ENCODE measurements around the gene MMP25. TPM values are rescaled to one million over a fixed set of nuclear protein-coding genes. Genes with fewer than 3 reads are reported as not detected.

The MMP25 gene
- total and polyA plus RNA-seq, 2 donors (not counting 1 experiment from before 2014, with no cell fraction given): 0.12 to 0.22 TPM

DNA sequence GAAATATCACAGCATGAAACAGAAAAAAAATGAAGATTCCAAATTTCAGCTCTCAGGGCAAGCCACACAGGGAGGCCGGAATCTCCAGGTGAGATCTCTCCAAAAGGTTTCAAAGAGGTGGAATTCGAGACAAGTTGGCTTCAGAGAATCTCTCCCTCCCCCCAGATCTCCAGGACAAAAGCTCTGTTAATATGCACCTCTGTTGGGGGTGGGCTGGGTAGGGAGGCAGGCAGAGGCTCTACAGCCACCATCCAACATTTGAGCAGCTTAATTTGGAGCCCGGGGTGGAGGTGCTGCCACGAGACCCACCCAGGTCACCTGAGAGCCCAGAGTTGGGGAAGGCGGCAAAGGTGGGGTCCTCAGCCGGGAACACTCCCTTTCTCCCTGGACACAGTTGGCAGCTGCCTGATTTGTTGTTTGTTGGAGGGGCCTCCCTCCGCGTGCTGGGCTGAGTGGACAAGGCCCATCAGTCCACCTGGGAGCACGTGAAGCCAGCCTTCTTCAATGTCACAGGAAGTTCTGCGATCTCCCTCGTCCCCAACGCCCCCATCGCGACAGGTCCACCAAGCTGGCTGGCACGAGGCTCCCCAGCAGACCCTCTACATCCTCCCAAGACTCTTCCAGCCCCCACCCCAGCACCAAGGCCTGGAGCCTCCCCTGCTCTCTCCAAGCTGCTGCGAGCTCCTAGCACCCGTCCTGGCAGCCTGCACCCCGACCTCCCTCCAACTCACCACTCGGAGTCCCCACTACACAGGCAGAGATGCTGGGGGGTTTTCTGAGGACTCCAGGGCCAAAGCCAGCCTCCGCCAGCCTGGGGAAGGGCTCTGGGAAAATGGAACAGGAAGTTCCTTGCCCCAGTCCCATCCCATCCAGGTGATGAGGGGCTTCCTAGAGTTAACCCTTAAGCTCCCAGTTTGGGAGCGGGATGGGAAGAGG, 52.4 kb downstream of the MMP25 start, which contains the start of gene ZSCAN10:
TSS of gene ZSCAN10 (minus strand) at position 836 of the 936 bp plus-strand sequence. CDS start 6,357 bp downstream, outside the sequence.
- peaks cover 36% of the 10 kb centered on the region for H3K4me1 Mint-ChIP-seq

More for the DNA sequence above, 52.4 kb downstream of the MMP25 start, which contains the start of gene ZSCAN10:
- ChIA-PET CTCF (interaction anchor here (1.1 to 12.2 kb wide), 7 partner anchors 8 to 67 kb away, joined by 3 to 238 read pairs (median 8); partner anchors contain the start of gene ZNF213), POLR2A (interaction anchor here (0.5 to 0.7 kb wide), 3 partner anchors 35 to 1467 kb away, joined by 4 to 6 read pairs (median 6); no protein-coding TSS in a partner anchor)
- Histone ChIP-seq H4K20me1 (ENCODE audit: control insufficient read depth, insufficient read depth, low read length, poor library complexity, severe bottlenecking) (no peaks in the 10 kb centered on the region), H3K27ac (ENCODE audit: low read length in 2 of 2) (no peak within 1 kb of the TSS), H3K9ac (ENCODE audit: low read length) (peak within 1 kb of the TSS; percentile 1), H3K27me3 (replicated peaks in 1 of 4; ENCODE audit: control extremely low read depth in 1 of 4, control insufficient read depth in 3 of 4, insufficient read depth in 4 of 4, low read length in 3 of 4) (no peaks in the 10 kb centered on the region), H3K4me2 (replicated peaks; ENCODE audit: low read depth, low read length, poor library complexity, severe bottlenecking) (peak within 1 kb of the TSS; percentile 63), H2AFZ (ENCODE audit: insufficient read depth, low read depth, low read length, poor library complexity, severe bottlenecking) (peak within 1 kb of the TSS; percentile 69), H3K79me2 (ENCODE audit: control insufficient read depth, insufficient read depth, low read length) (no peaks in the 10 kb centered on the region), H3K4me1 (ENCODE audit: control insufficient read depth in 2 of 2, insufficient read depth in 2 of 2, low read length in 2 of 2) (peaks cover 25 to 40% of the 10 kb centered on the region in 2 donors), H3K4me3 (ENCODE audit: control extremely low read depth in 1 of 5, extremely low read depth in 1 of 5, insufficient read depth in 1 of 5, low read depth in 2 of 5, low read length in 4 of 5) (peak within 1 kb of the TSS in 4 of 5 experiments; percentile 26 to 48 (median 36)), H3K9me3 (ENCODE audit: control extremely low read depth in 1 of 3, control insufficient read depth in 2 of 3, insufficient read depth in 1 of 3, low read length in 2 of 3) (peaks cover 0 to 4% (median 0%) of the 10 kb centered on the region in 3 donors), H3K36me3 (replicated peaks in 1 of 2; ENCODE audit: control extremely low read depth in 1 of 2, control insufficient read depth in 1 of 2, extremely low read depth in 1 of 2, insufficient read depth in 2 of 2, low read length in 1 of 2) (no peaks in the 10 kb centered on the region)
- ATAC-seq (ENCODE audit: low read depth) (no peak), DNase-seq (no peak)
- WGBS (ENCODE audit: insufficient coverage): 83% methylated on average over 14 of the region's 21 CpGs
- Mint-ChIP-seq H3K27ac (peak within 1 kb of the TSS; percentile 56), H3K27me3 (no peaks in the 10 kb centered on the region), H3K9me3 (ENCODE audit: insufficient read depth) (no peaks in the 10 kb centered on the region), H3K4me3 (peak within 1 kb of the TSS; percentile 83)
- TF ChIP-seq EZH2 (IDR thresholded peaks at IDR 0.05; ENCODE audit: borderline replicate concordance, insufficient read depth, low read depth, low read length, poor library complexity, severe bottlenecking): no peak
- TF ChIP-seq, protein P1, sequence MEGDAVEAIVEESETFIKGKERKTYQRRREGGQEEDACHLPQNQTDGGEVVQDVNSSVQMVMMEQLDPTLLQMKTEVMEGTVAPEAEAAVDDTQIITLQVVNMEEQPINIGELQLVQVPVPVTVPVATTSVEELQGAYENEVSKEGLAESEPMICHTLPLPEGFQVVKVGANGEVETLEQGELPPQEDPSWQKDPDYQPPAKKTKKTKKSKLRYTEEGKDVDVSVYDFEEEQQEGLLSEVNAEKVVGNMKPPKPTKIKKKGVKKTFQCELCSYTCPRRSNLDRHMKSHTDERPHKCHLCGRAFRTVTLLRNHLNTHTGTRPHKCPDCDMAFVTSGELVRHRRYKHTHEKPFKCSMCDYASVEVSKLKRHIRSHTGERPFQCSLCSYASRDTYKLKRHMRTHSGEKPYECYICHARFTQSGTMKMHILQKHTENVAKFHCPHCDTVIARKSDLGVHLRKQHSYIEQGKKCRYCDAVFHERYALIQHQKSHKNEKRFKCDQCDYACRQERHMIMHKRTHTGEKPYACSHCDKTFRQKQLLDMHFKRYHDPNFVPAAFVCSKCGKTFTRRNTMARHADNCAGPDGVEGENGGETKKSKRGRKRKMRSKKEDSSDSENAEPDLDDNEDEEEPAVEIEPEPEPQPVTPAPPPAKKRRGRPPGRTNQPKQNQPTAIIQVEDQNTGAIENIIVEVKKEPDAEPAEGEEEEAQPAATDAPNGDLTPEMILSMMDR (IDR thresholded peaks at IDR 0.05): no peak
- intact Hi-C loops (cut with micrococcal nuclease): no loop called here
